NCI-H187 (cell line): Measurements from ENCODE around the gene C8A.

Experiments
- DNase-seq, 2 experiments: peaks; one replicate each; lab custom pipeline; 2025; lab: John Stamatoyannopoulos, UW

C8A gene

DNA sequence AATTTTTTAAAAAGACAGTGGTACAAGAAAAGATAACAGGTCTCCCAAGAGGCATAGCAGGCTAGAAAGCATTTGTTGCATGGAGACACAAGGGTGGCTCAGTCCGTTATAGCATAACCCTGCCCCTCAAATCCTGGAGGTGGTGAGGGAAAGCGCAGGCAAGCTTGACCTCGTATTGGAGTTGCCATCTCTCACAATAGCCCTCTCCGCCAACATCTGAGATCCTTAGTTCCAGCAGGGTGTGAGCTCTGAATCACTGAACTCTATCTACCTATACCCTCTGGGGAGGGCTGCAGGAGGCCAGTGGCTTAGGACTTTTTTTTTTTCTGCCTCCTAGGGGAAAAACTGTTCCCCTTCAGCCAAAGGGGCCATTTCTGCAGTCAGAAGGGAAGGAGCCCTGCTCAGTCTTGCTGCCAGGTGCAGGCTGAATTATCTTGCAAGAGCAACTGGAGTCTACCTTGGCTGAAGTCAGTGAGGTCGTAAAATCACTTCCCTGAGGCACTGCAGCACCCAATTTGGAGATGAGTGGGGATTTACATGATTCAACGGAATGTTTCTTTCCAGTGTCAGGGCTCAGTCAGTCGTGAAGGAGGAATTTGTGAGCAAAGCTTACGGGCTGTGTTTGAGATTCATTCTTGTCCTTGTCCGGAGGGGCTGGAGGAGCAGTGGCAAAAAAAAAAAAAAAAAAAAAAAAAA lies 17.2 kb upstream of the C8A start:
- no peak for DNase-seq

DNA sequence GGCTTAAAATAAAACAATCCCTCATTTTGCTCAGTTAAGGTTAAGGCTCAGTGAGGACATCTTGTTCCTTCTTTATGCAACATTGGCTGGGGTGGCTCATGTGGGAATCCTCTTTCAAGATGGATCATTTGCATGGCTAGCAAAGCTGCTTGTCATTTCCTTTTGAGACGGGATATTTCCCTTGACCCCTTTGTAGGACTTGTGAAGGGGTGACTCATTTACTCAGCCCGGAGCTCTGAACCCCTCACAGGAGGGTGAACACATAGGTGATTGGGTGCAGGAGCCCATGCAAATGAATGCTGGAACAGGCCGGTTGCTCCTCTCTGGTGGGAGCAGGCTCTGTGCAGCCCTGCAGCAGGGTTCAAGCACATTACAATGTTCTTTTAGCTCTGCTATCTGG lies 15.8 kb upstream of the C8A start:
- no peak for DNase-seq

DNA sequence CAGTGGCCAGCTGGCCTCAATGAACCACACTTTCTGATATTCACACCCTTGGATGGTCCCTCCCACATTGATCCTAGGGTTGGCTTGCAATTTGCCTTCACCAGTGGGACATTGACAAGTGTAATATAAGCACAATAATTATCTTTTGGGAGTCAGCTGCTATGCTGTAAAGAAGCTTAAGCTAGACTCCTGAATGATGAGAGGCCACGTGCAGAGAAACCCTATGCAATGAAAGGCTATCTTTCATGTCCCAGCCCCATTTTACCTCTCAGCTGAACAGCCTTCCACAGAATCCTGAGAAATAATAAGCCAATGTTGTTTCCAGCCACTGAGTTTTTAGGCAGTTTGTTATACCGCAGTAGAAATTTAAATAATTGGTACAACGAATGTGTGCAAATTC lies 11.1 kb upstream of the C8A start:
- no peak for DNase-seq

DNA sequence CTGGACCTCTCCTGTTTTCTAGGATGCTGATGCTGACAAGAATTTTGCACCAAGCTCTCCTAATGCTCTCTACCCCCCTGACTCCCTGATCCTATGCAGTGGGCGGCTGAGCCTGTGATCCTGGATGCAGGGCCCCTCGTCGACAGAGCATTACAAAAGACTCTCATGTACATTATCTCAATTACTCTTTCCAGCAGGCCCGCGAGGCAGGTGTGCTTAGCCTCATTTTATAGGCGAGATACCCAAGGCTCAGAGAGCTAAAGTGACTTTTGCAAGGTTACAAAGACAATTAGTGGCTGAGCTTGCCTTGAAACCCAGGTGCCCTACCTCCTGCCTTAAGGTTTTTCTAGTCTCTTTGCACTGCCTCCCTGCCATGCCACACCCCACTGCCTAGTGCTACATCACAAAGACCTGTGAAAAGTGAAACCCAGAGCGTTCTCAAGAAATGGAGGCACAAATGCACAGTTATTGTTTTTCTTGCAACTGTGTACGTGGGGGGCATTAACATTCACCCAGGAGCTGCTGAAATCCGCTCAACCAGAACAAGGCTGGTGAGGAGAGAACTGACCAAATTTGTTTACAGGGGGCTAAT lies 10.0 kb upstream of the C8A start:
- peak; percentile 9 to 19 for DNase-seq

DNA sequence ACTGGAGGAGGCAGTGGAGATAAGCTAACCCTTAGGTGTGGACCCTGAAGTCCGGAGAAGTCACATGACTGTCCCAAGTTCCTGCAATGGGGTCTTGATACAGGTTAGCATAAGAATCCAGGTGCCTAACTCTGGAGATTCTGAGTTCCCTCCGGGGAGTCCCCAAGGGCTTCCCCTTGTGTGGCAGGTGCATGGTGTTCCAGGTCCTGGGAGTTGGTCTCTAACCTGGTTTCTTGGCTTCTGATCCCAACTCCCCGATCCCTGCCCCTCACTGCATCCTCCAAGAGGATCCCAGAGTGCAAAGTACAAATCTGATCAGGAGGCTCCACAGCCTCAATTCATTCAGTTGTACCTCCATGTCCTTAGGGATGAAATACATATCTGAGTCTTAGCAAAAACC lies 9.3 kb upstream of the C8A start:
- DNase-seq, result no peak

DNA sequence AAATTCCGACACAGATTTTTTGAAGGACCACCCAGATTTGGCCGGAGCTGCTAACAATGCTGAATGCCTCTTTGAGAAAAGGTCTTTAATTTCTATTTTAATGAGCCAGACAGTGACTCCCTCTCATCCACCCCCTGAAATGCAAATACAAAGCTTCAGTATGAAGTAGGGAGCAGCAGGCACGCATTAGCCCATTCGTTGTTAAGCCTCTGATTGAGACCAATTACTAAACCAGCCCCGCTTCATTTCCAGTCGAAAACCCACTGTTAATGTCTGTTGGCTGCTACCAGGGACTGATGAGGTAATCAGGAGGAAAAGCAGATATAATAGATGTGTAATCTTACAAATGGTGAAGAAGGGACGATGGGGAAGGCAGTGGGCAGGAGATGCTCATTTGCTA lies 4.8 kb upstream of the C8A start:
- no peak for DNase-seq

DNA sequence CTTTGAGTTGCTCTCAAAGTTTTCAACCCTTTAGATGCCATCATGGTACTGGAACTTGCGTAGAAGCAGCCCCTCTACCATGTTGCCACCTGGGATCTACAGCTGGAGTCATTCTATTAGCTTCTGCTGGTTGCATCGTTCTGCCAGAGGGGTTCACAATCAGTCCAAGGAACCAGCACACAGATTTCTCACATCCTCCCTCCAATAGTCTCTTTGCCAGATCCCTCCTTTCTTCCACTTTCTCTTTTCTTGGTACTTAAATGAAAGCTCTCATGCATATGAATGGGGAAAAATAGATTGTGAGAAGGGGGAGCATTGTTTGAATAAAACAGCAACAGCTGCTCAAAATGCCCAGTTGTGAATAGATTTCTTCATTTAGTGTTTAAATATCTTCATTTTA lies 4.2 kb upstream of the C8A start:
- no peak for DNase-seq

DNA sequence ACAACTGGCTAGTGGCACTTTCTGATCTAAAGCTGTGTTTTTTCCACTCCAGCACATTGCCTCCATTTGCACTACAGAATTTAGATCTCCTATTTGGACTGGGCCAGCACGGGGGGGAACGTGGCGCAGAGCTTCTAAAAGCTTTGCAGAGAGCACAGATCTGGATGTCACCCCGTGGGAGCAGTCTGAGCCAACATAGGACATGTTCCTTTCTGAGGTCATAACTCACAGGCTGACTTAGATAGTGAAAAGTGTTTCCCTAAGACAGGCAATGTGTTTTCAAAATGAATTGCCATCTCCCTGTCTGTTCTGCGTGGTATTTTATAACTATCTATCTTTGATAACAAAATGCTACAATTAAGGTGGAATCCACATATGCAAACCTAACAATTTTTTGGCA lies 3.7 kb upstream of the C8A start:
- no peak for DNase-seq

DNA sequence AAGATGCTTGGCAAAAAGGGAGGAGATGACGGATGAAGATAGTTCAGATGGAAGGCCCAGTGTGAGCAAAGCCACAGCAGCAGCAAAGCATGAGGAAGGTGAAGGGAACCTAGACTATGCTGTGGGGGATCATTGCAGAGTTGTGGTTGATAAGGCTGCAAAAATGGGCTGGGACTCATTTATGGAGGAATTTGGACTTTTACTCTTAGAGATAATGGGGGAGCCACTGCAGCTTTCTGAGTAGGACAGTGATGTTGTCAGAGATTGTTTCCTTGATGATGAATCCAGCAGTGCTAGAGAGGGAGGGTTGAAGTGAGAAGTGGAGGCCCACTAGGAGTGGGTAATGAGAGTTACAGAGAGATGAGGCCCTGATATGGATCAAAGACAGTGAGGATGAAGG lies 2.1 kb upstream of the C8A start:
- no peak for DNase-seq

DNA sequence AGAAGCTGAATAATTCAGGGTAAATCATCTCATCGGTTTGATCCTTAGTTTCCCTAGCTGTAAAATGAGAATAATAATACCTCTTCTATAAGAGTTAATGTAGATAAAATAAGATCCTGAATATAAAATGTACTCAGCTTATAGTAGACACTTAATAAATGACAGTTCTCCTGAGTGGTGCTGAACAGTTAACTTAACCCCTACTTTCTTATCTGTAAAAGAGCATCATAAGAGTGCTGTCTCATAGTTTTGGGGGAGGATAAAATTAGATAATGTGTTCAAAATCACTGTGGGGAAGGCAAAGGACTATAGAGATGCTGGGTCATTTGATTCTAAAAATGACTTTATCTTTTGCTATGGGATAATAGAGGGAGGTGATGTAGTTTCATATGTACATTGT lies 593 bp downstream of the C8A start:
- no peak for DNase-seq

DNA sequence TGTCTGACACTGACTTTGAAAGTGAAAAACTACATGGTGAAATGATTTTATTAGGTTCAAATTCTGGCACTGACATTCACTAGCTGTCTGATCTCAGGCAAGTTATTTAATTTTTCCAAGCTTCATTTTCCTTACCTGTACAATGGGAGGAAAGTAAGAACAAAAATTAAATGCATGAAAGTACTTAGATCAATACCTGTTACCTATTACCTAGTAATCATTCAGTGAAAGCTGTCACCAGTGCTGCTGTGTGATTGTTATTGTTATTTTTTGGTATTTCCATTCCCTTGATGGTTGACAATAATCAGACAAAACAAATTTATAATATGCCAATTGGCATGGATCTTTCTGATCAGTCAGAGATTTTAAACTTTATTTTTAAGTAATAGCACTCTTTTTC lies 1.6 kb downstream of the C8A start:
- no peak for DNase-seq

DNA sequence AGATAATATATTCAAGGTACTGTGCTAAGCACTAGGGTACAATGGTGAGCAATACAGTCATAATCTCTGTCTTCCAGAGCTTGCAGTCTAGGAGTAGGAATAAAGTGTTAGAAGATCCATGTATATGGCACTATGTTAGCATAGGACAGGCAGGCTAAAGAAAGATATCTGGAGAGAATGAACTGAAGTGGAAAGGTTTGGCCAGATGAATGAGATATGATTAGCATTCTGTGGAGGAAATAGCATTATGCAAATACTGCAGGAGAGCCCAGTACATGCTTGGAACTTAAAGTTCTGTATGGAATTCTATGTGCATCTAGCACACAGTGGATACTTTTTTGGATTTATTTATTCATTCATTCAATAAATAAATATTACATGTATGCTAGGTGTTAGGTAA lies 4.7 kb downstream of the C8A start:
- DNase-seq, result no peak

DNA sequence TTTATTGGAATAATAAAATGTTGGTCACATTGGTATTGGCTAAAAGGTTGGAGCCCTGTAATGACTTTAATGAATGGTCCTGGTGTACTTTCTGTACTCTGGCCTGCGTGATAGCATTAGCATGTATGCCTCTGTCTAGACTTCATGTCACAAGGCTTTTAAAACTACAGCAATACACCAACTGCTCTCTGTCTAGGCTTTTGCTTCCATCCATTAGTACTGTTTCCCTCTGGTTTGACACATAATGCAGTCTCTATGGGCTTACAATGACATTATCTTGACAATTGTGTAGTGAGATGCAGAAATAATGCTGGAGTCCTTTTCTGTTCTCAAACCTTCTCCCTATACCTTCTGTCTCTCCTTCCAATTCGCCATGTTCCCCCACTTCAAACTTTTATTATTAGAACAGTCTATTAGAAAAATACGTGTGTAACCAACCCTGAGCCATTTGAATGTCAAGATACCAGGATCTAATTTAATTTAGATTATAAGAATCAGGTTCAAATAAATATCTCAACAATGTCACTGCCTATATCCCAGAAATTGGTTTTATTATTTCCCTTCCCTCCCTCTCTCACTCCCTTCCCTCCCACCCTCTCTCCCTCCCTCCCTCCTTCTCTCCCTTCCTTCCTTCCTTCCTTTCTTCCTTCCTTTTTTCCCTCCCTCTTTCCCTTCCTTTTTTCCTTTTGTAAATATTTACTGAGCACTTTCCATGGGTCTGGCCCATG lies 8.8 kb downstream of the C8A start:
- DNase-seq, result no peak

DNA sequence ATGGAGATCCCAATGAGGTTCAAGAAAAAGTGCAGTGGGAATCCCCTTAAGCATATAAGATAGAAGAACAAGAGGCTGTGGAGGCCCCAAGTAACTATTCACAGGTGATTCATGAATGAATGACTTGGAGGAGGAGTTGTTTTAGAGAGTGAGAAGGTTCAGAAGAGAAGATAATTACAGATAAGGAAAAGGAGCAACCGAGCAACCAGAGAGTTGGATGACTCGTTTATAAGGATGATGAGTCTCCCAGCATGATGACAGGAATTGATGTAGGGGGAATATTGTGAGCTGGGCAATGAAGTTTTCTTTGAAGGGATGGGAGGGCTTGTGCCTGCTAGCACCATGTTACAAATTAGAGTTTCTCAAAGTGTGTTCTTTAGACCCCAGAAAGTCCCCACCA lies 9.8 kb downstream of the C8A start:
- DNase-seq, result no peak

DNA sequence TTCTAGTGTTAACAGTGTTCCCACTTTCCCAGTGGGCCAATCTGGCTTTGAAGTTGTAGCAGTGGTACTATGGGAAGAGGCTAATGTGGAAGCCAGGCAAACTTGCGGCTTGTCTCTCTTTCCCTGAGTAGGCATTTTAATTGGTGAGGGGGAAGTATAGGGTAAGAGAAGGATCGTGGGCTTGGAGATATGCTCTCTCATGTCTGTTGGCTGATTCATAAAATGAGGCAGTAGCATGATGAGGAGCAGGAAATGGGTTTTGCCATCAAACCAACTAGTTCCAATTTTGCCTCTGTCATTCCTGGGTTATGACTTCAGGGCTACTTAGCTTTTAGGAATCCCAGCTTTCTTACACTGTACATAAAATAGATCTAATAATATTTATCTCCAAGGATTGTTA lies 12.1 kb downstream of the C8A start:
- DNase-seq, result no peak

DNA sequence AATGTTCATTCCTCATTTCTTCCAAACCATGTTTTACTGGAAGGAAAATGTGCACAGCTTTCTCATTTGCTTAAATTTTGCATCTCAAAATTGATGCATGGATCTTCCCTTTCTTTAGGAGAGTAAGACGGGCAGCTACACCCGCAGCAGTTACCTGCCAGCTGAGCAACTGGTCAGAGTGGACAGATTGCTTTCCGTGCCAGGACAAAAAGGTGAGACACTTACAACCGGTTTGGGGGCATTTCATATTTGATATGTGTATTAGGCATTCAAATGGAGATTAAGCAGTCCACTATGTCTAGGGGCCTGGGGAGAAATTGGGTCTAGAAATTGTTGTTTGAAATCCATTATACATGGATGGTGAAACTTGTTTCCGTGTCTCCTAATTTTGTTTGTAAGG lies 12.9 kb downstream of the C8A start:
- no peak for DNase-seq

DNA sequence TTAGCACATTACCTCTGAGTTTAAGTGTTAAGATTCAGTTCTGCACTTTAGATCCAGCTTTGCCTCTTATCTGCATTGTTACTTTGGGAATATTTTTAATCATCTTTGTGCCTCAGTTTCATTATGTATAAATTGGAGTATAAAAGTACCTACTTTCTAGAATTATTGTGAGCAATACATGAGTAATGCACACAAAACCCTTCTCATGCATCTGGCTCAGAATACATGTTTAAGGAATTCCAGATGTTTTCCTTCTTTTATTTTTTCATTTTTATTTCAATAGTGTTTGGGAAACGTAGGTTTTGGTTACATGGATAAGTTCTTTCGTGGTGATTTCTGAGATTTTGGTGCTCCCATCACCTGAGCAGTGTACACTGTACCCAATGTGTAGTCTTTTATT lies 14.2 kb downstream of the C8A start:
- DNase-seq, result no peak

DNA sequence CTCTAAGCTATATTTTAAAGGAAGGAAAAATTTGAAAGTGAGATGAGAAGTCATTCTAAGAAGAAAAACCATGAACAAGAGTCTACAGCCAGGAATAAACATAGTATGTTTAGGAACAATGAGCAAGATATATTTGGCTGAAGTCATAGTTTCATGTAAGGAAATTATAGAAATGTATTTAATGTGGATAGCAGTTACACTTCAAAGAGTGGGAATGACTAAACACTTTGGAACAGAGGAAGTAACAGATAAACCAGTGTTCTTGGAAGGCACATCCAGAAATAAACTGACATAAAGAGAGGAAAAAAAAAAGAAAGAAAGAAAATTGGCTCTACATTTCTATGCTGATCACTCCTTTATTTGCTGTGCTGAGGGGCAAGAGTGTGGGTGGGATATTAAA lies 18.0 kb downstream of the C8A start:
- DNase-seq, result no peak

DNA sequence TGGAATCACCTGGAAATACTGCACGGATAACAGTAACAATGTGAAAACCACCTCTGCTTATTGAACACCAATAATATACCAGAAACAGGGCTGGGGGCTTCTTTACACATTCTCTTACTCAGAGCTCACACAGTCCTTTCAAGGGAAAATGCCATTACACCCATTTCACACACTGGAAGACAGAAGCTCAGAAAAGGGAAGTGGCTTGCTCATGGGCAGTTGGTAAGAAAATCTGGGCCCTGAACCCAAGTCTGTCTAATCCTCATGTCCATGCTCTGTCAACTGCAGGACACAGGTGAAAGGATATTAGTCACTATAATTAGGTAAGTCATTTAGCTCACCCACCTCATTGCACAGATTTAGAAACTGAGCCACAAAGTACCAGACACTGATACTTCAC lies 18.6 kb downstream of the C8A start:
- DNase-seq, result no peak

DNA sequence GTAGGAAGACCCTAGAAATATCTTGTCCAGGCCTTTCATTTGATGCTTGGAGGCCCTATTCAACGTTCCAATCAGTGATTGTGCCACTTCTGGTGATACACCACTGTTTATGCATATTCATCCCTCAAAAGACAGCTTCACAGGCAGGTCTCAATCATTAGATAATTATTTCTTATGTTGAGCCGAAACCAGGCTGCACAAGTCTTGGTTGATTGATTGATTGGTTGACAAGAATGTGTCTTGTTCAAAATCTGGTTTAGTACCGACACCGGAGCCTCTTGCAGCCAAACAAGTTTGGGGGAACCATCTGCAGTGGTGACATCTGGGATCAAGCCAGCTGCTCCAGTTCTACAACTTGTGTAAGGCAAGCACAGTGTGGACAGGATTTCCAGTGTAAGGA lies 20.1 kb downstream of the C8A start:
- no peak for DNase-seq

DNA sequence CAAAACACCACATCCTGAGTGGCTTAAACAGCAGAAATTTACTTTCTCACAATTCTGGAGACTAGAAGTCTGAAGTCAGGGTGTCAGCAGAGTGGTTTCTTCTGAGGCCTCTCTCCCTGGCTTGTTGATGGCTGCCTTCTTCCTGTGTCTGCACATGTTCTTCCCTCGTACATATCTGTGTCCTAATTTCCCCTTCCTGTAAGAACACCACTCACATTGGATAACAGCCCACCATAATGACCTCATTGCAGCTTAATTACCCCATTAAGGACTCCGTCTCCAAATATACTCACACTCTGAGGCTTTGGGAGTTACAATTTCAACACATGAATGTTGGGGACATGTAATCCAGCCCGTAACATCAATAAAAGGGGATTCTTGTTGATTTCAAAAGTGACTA lies 23.4 kb downstream of the C8A start:
- no peak for DNase-seq

DNA sequence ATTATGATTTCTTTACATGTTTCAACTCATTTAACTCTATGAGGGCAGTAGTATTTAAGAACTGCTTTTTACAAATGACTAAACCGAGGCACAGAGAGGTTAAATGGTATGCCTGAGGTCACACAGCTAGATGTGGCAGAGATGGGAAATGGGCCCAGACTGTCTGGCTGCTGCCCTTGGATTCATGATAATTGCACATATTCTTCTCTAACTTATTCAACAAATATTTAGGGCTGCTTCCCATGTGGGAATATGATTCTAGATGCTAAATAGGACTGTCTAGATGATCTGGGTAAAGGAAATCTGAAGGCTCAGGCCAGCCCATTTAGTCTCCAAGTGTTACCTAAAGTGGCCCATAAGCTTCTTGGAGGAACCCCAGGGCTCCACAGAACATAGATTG lies 26.2 kb downstream of the C8A start:
- no peak for DNase-seq

DNA sequence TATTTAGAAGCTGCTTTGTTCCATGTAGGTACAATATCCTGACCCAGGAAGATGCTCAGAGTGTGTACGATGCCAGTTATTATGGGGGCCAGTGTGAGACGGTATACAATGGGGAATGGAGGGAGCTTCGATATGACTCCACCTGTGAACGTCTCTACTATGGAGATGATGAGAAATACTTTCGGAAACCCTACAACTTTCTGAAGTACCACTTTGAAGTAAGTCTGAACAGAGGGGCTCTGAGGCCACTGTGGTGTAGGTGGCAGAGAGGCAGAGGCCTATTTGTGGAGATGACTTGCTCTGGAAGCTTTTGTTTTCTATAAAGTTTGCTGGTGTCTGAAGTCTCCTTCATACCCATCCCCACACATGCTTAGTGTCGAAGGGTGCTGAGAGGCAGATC lies 26.8 kb downstream of the C8A start:
- no peak for DNase-seq

DNA sequence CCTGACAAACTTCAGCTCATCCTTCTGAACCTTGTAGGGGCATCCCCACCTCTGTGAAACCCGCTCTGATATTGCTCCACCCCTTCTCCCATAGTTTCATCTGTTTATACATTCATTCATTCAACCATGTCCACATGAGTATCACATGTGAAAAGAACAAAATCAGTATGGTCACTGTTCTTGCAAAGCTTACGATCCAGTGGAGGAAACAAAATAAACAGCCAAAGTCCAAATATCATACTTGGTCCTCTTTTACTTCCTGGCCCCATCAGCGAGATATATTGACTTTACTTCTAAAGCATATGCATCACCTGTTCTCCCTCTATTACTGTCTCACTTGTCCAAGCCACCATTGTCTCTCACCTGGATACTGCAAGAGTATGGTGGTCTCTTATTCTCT lies 35.6 kb downstream of the C8A start:
- no peak for DNase-seq
